ENCODE results near the gene CPT2. TPM values are rescaled to one million over a fixed set of nuclear protein-coding genes. Genes with fewer than 3 reads are reported as not detected.

Gene CPT2
- total RNA-seq, 1 experiment from 2014 or later: 14.4 TPM

DNA sequence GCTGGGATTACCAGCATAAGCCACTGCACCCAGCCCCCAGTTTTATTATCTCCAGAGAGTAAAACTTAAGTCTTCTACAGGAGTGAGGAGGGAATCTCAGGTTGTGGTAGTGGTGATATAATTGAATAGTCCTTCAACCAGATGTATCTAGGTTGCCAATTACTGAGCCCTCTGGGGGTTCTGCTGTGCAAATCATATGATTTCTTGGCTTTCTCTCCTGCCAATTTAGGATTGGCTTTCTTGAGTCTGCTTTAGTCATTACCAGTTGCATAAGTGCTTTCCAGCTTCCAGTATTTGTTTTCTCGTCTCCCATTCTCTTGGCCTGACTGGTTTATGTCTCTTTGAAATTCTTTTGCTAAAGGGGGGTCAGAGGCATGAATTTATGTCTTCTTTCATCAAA lies 11.1 kb downstream of the CPT2 start:
- DNase-seq: no peak
- peaks cover 5% of the 10 kb centered on the region; the same call in 1 of the 2 replicates for H3K36me3 ChIP-seq (ENCODE audit: control insufficient read depth, insufficient read depth, low read length)
- H3K9me3 Mint-ChIP-seq (ENCODE audit: unreplicated experiment): peaks cover 34% of the 10 kb centered on the region
- H3K36me3 Mint-ChIP-seq (ENCODE audit: insufficient read depth, unreplicated experiment): peaks cover 36% of the 10 kb centered on the region
- H3K4me3 Mint-ChIP-seq (ENCODE audit: unreplicated experiment): no peak overlapping the region
- peaks cover 16% of the 10 kb centered on the region for H3K9me3 ChIP-seq
- TF ChIP-seq, protein P1, sequence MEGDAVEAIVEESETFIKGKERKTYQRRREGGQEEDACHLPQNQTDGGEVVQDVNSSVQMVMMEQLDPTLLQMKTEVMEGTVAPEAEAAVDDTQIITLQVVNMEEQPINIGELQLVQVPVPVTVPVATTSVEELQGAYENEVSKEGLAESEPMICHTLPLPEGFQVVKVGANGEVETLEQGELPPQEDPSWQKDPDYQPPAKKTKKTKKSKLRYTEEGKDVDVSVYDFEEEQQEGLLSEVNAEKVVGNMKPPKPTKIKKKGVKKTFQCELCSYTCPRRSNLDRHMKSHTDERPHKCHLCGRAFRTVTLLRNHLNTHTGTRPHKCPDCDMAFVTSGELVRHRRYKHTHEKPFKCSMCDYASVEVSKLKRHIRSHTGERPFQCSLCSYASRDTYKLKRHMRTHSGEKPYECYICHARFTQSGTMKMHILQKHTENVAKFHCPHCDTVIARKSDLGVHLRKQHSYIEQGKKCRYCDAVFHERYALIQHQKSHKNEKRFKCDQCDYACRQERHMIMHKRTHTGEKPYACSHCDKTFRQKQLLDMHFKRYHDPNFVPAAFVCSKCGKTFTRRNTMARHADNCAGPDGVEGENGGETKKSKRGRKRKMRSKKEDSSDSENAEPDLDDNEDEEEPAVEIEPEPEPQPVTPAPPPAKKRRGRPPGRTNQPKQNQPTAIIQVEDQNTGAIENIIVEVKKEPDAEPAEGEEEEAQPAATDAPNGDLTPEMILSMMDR (IDR thresholded peaks at IDR 0.05; ENCODE audit: insufficient read depth in 1 of 2, low read depth in 1 of 2, low read length in 1 of 2, severe bottlenecking in 1 of 2, unreplicated experiment in 1 of 2): no peak
- no peak overlapping the region for H3K4me3 ChIP-seq (ENCODE audit: low read depth, low read length)
- no peaks in the 10 kb centered on the region for H3K4me1 Mint-ChIP-seq (ENCODE audit: low read depth, unreplicated experiment)
- CTCF ChIA-PET: no interaction called here
- no peaks in the 10 kb centered on the region for H3K4me1 ChIP-seq
- H3K27me3 Mint-ChIP-seq (ENCODE audit: insufficient read depth, unreplicated experiment): no peaks in the 10 kb centered on the region
- no peaks in the 10 kb centered on the region for H3K27me3 ChIP-seq (replicated peaks; ENCODE audit: control insufficient read depth, insufficient read depth, low read length)
- no TSS peak for BruUV-seq (replicated peaks)
- intact Hi-C loops (cut with micrococcal nuclease; ENCODE audit: unreplicated experiment): no loop called here
- POLR2A ChIA-PET: no interaction called here
- no peak overlapping the region for H3K27ac Mint-ChIP-seq (ENCODE audit: unreplicated experiment)

DNA sequence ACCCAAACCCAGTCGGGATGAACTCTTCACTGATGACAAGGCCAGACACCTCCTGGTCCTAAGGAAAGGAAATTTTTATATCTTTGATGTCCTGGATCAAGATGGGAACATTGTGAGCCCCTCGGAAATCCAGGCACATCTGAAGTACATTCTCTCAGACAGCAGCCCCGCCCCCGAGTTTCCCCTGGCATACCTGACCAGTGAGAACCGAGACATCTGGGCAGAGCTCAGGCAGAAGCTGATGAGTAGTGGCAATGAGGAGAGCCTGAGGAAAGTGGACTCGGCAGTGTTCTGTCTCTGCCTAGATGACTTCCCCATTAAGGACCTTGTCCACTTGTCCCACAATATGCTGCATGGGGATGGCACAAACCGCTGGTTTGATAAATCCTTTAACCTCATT lies 13.7 kb downstream of the CPT2 start:
- TSS peak; percentile 21 for BruUV-seq (replicated peaks)
- Mint-ChIP-seq H3K9me3 (ENCODE audit: unreplicated experiment) (peaks cover 14% of the 10 kb centered on the region), H3K4me3 (ENCODE audit: unreplicated experiment) (no peak overlapping the region), H3K27me3 (ENCODE audit: insufficient read depth, unreplicated experiment) (no peaks in the 10 kb centered on the region), H3K4me1 (ENCODE audit: low read depth, unreplicated experiment) (no peaks in the 10 kb centered on the region), H3K27ac (ENCODE audit: unreplicated experiment) (no peak overlapping the region), H3K36me3 (ENCODE audit: insufficient read depth, unreplicated experiment) (peaks cover 19% of the 10 kb centered on the region)
- no peaks in the 10 kb centered on the region for H3K4me1 ChIP-seq
- no peak for DNase-seq
- ChIA-PET POLR2A (no interaction called here), CTCF (no interaction called here)
- no peaks in the 10 kb centered on the region for H3K27me3 ChIP-seq (replicated peaks; ENCODE audit: control insufficient read depth, insufficient read depth, low read length)
- TF ChIP-seq, protein P1 (IDR thresholded peaks at IDR 0.05; ENCODE audit: insufficient read depth in 1 of 2, low read depth in 1 of 2, low read length in 1 of 2, severe bottlenecking in 1 of 2, unreplicated experiment in 1 of 2): no peak
- intact Hi-C loops (cut with micrococcal nuclease; ENCODE audit: unreplicated experiment): no loop called here
- H3K4me3 ChIP-seq (ENCODE audit: low read depth, low read length): no peak overlapping the region
- H3K36me3 ChIP-seq (ENCODE audit: control insufficient read depth, insufficient read depth, low read length): peaks cover 7% of the 10 kb centered on the region; the same call in 1 of the 2 replicates
- H3K9me3 ChIP-seq: peaks cover 15% of the 10 kb centered on the region

DNA sequence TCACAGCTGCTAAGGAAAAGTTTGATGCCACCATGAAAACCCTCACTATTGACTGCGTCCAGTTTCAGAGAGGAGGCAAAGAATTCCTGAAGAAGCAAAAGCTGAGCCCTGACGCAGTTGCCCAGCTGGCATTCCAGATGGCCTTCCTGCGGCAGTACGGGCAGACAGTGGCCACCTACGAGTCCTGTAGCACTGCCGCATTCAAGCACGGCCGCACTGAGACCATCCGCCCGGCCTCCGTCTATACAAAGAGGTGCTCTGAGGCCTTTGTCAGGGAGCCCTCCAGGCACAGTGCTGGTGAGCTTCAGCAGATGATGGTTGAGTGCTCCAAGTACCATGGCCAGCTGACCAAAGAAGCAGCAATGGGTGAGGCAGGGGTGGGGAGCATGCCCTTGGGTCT lies 14.3 kb downstream of the CPT2 start:
- Histone ChIP-seq H3K27me3 (replicated peaks; ENCODE audit: control insufficient read depth, insufficient read depth, low read length) (no peaks in the 10 kb centered on the region), H3K4me3 (ENCODE audit: low read depth, low read length) (no peak overlapping the region), H3K4me1 (no peaks in the 10 kb centered on the region), H3K36me3 (ENCODE audit: control insufficient read depth, insufficient read depth, low read length) (peaks cover 7% of the 10 kb centered on the region; the same call in 1 of the 2 replicates), H3K9me3 (peaks cover 10% of the 10 kb centered on the region; the same call in 1 of the 2 replicates)
- Mint-ChIP-seq H3K27ac (ENCODE audit: unreplicated experiment) (no peak overlapping the region), H3K9me3 (ENCODE audit: unreplicated experiment) (peaks cover 13% of the 10 kb centered on the region), H3K27me3 (ENCODE audit: insufficient read depth, unreplicated experiment) (no peaks in the 10 kb centered on the region), H3K4me1 (ENCODE audit: low read depth, unreplicated experiment) (no peaks in the 10 kb centered on the region), H3K4me3 (ENCODE audit: unreplicated experiment) (no peak overlapping the region), H3K36me3 (ENCODE audit: insufficient read depth, unreplicated experiment) (peaks cover 17% of the 10 kb centered on the region)
- BruUV-seq (replicated peaks): no TSS peak
- POLR2A ChIA-PET: no interaction called here
- CTCF ChIA-PET: no interaction called here
- no peak for DNase-seq
- TF ChIP-seq, protein P1 (IDR thresholded peaks at IDR 0.05; ENCODE audit: insufficient read depth in 1 of 2, low read depth in 1 of 2, low read length in 1 of 2, severe bottlenecking in 1 of 2, unreplicated experiment in 1 of 2): no peak
- intact Hi-C loops (cut with micrococcal nuclease; ENCODE audit: unreplicated experiment): no loop called here
